Activated T-helper 2 cell treated with anti-CD3 and anti-CD28 coated beads, Interferon-gamma antibody, Interleukin-2, Interleukin-4, amounts not matched to agents 10 μg/mL and 5 μg/mL and 100 μg/mL, durations not matched to agents 14 hours and 24 hours and 36 hours (primary cell): ENCODE results near the gene TRERF1. TPM values are rescaled to one million over a fixed set of nuclear protein-coding genes. Genes with fewer than 3 reads are reported as not detected.
"Not testable (repeated sequence)": the region's sequence is repeated elsewhere in the genome, so short reads cannot be mapped to it uniquely, and the experiment has no call there.

Experiments used
- DNase-seq: peaks from one replicate; pipeline ENCODE4 v3.0.0; 2021; ENCODE audit warnings: low spot score
- H3K27ac Mint-ChIP-seq: one replicate; pipeline ENCODE4 v1.8.0; 2021; ENCODE audit warnings: mixed read lengths
- H3K27me3 Mint-ChIP-seq: one replicate; pipeline ENCODE4 v1.8.0; 2021; ENCODE audit warnings: low read depth, mixed read lengths
- H3K36me3 Mint-ChIP-seq: one replicate; pipeline ENCODE4 v1.8.0; 2021; ENCODE audit warnings: low read depth, mixed read lengths
- H3K4me1 Mint-ChIP-seq: one replicate; pipeline ENCODE4 v1.8.0; 2021; ENCODE audit warnings: low read depth, mixed read lengths
- H3K4me3 Mint-ChIP-seq: one replicate; pipeline ENCODE4 v1.8.0; 2021; ENCODE audit warnings: low read depth, mild to moderate bottlenecking, moderate library complexity, mixed read lengths
- H3K9me3 Mint-ChIP-seq: one replicate; pipeline ENCODE4 v1.8.0; 2021; ENCODE audit warnings: mixed read lengths
- intact Hi-C: fragments of 100-400 bp; cut with micrococcal nuclease; formaldehyde crosslinking; loops from one replicate; pipeline ENCODE4 v1.15.1; 2023
- total RNA-seq: library from RNA; stranded (reverse); gene quantifications from 2 replicates; pipeline ENCODE4 v1.2.3, GENCODE V29; 2022

Gene TRERF1
- total RNA-seq, 1 donor from 2014 or later = 19.6 TPM

GRCh38 chr6:42203183-42203582 lies 248.5 kb downstream of the TRERF1 start:
- Mint-ChIP-seq H3K27ac (no peak overlapping the region), H3K27me3 (no peaks in the 10 kb centered on the region), H3K9me3 (no peaks in the 10 kb centered on the region), H3K4me1 (no peaks in the 10 kb centered on the region), H3K36me3 (peaks cover 36% of the 10 kb centered on the region), H3K4me3 (no peak overlapping the region)
- intact Hi-C loops = no loop called here
- no peak for DNase-seq

- H3K4me3 Mint-ChIP-seq, DNase-seq, intact Hi-C loops, H3K4me1 Mint-ChIP-seq, H3K9me3 Mint-ChIP-seq, H3K27ac Mint-ChIP-seq, H3K27me3 Mint-ChIP-seq: not testable (repeated sequence)
- H3K36me3 Mint-ChIP-seq = peaks cover 30% of the 10 kb centered on the region
Measured at GRCh38 chr6:42202131-42202915, 249.4 kb downstream of the TRERF1 start.

- Mint-ChIP-seq H3K27ac (no peak overlapping the region), H3K36me3 (peaks cover 26% of the 10 kb centered on the region), H3K4me1 (no peaks in the 10 kb centered on the region), H3K9me3 (no peaks in the 10 kb centered on the region), H3K4me3 (no peak overlapping the region), H3K27me3 (no peaks in the 10 kb centered on the region)
- intact Hi-C loops = no loop called here
- no peak for DNase-seq
Measured at GRCh38 chr6:42201382-42201781, 250.3 kb downstream of the TRERF1 start.

GRCh38 chr6:42200035-42200434 lies 251.7 kb downstream of the TRERF1 start:
- no peaks in the 10 kb centered on the region for H3K4me1 Mint-ChIP-seq
- H3K4me3 Mint-ChIP-seq = no peak overlapping the region
- intact Hi-C loops = no loop called here
- DNase-seq = no peak
- no peak overlapping the region for H3K27ac Mint-ChIP-seq
- peaks cover 19% of the 10 kb centered on the region for H3K36me3 Mint-ChIP-seq
- no peaks in the 10 kb centered on the region for H3K9me3 Mint-ChIP-seq
- no peaks in the 10 kb centered on the region for H3K27me3 Mint-ChIP-seq

- Mint-ChIP-seq H3K27me3 (no peaks in the 10 kb centered on the region), H3K36me3 (peaks cover 17% of the 10 kb centered on the region), H3K9me3 (no peaks in the 10 kb centered on the region), H3K4me1 (no peaks in the 10 kb centered on the region), H3K4me3 (no peak overlapping the region), H3K27ac (no peak overlapping the region)
- intact Hi-C loops = no loop called here
- no peak for DNase-seq
Measured at GRCh38 chr6:42199106-42199981, 252.4 kb downstream of the TRERF1 start.

GRCh38 chr6:42197555-42198362 lies 254.0 kb downstream of the TRERF1 start:
- Mint-ChIP-seq H3K27me3 (no peaks in the 10 kb centered on the region), H3K4me3 (no peak overlapping the region), H3K4me1 (no peaks in the 10 kb centered on the region), H3K9me3 (no peaks in the 10 kb centered on the region), H3K27ac (no peak overlapping the region), H3K36me3 (peaks cover 14% of the 10 kb centered on the region)
- DNase-seq = no peak
- intact Hi-C loops = no loop called here

- peaks cover 7% of the 10 kb centered on the region for H3K36me3 Mint-ChIP-seq
- no peaks in the 10 kb centered on the region for H3K9me3 Mint-ChIP-seq
- no peaks in the 10 kb centered on the region for H3K27me3 Mint-ChIP-seq
- DNase-seq = no peak
- H3K4me3 Mint-ChIP-seq = no peak overlapping the region
- intact Hi-C loops = no loop called here
- H3K4me1 Mint-ChIP-seq = no peaks in the 10 kb centered on the region
- no peak overlapping the region for H3K27ac Mint-ChIP-seq
Measured at GRCh38 chr6:42195415-42195814, 256.3 kb downstream of the TRERF1 start.

GRCh38 chr6:42194056-42194455 lies 257.7 kb downstream of the TRERF1 start:
- DNase-seq = no peak
- intact Hi-C loops = no loop called here
- Mint-ChIP-seq H3K27me3 (no peaks in the 10 kb centered on the region), H3K27ac (no peak overlapping the region), H3K36me3 (no peaks in the 10 kb centered on the region), H3K9me3 (no peaks in the 10 kb centered on the region), H3K4me1 (no peaks in the 10 kb centered on the region), H3K4me3 (no peak overlapping the region)

GRCh38 chr6:42193491-42193894 lies 258.2 kb downstream of the TRERF1 start:
- intact Hi-C loops = no loop called here
- H3K9me3 Mint-ChIP-seq = no peaks in the 10 kb centered on the region
- no peaks in the 10 kb centered on the region for H3K4me1 Mint-ChIP-seq
- no peak overlapping the region for H3K4me3 Mint-ChIP-seq
- H3K36me3 Mint-ChIP-seq = no peaks in the 10 kb centered on the region
- no peak overlapping the region for H3K27ac Mint-ChIP-seq
- H3K27me3 Mint-ChIP-seq = no peaks in the 10 kb centered on the region
- no peak for DNase-seq

- H3K4me1 Mint-ChIP-seq, H3K4me3 Mint-ChIP-seq, DNase-seq, H3K27ac Mint-ChIP-seq, intact Hi-C loops, H3K9me3 Mint-ChIP-seq, H3K27me3 Mint-ChIP-seq, H3K36me3 Mint-ChIP-seq: not testable (repeated sequence)
Measured at GRCh38 chr6:42192385-42192784, 259.3 kb downstream of the TRERF1 start.

- intact Hi-C loops = no loop called here
- no peaks in the 10 kb centered on the region for H3K27me3 Mint-ChIP-seq
- no peaks in the 10 kb centered on the region for H3K9me3 Mint-ChIP-seq
- no peak for DNase-seq
- no peaks in the 10 kb centered on the region for H3K4me1 Mint-ChIP-seq
- peak overlapping the region; percentile 4 for H3K27ac Mint-ChIP-seq
- no peak overlapping the region for H3K4me3 Mint-ChIP-seq
- no peaks in the 10 kb centered on the region for H3K36me3 Mint-ChIP-seq
Measured at GRCh38 chr6:42190554-42191183, 261.1 kb downstream of the TRERF1 start.

- Mint-ChIP-seq H3K4me3 (no peak overlapping the region), H3K36me3 (no peaks in the 10 kb centered on the region), H3K4me1 (no peaks in the 10 kb centered on the region), H3K27ac (no peak overlapping the region), H3K27me3 (no peaks in the 10 kb centered on the region), H3K9me3 (no peaks in the 10 kb centered on the region)
- DNase-seq = no peak
- intact Hi-C loops = no loop called here
Measured at GRCh38 chr6:42188406-42188805, 263.3 kb downstream of the TRERF1 start.
